Measurements from ENCODE around the gene CNTNAP5.

DNA sequence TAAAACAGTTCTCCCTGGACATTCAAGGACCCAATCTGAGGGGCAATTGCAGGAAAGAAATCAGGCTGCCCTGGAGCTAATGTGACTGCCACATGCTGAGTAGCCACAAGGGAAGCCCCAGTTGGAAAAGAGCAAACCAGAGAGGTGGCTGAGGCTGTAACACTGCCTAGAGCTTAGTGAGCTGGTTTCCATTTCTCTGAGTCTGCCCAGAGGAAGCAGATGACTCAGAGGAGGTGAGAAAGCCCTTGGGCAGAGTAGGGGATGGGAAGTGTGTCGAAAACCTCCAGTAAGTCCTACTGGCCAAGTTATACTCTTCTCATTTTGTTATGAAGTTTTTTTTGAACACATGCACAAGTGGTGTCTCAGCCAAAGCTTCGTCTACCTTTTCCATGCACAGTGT lies 753.0 kb downstream of the CNTNAP5 start:
- TF ChIP-seq FOXA1 (IDR thresholded peaks at IDR 0.05): no peak
- no peak for TF ChIP-seq BHLHE40 (IDR thresholded peaks at IDR 0.05; ENCODE audit: borderline replicate concordance)
- TF ChIP-seq SP1 (IDR thresholded peaks at IDR 0.05): no peak
- TF ChIP-seq FOXK2 (IDR thresholded peaks at IDR 0.05): no peak

Data from HEK293T (cell line).